Measurements from ENCODE around the gene HIP1. TPM values are rescaled to one million over a fixed set of nuclear protein-coding genes. Genes with fewer than 3 reads are reported as not detected.
"Not testable (repeated sequence)": the region's sequence is repeated elsewhere in the genome, so short reads cannot be mapped to it uniquely, and the experiment has no call there.

Gene HIP1
- polyA plus RNA-seq (ENCODE audit: insufficient read length in 4 of 4) = 10 to 100 TPM; 33.0 to 40.3 (median 34.0) TPM

DNA sequence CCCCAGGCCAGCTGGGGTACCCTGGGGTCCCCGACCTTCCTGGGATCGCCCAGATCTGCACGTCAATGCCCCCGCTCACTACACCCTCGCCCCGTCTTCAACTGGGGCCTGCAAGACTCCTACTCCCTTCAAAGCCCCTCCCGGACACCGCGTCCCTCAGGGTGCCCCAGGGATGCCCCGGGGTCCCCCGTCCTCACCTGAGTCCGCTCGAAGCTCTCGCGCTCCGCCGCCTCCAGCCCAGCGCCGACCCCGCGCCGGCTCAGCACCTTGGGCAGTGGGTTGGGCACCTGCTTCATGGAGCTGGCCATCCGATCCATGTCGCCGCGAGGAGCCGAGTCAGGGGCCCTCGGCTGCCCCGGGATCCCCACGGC lies at the start of gene HIP1:
Gene HIP1, minus strand, starts transcription at position 338 of the 371 bp plus-strand sequence. Its CDS starts 21 bp downstream, at position 317.
- DNase-seq (ENCODE audit: low read depth in 4 of 4, low spot score in 2 of 4) = no peak

DNA sequence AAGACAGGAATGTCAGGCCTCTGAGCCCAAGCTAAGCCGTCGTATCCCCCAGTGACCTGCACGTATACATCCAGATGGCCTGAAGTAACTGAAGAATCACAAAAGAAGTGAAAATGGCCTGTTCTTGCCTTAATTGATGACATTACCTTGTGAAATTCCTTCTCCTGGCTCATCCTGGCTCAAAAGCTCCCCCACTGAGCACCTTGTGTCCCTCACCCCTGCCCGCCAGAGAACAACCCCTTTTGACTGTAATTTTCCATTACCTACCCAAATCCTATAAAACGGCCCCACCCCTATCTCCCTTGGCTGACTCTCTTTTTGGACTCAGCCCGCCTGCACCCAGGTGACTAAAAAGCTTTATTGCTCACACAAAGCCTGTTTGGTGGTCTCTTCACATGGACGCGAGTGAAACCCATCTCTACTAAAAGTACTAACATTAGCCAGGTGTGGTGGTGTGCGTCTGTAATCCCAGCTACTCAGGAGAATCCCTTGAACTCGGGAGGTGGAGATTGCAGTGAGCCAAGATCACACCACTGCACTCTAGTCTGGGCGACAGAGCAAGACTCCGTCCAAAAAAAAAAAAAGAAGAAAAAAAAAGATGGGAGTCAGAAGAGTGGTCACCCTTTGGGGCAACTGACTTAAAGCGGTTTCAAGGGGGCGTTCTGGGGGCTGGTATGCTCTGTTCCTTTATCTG lies 49.6 kb upstream of the HIP1 start:
- not testable (repeated sequence) for DNase-seq (ENCODE audit: low read depth in 4 of 4, low spot score in 2 of 4)

DNA sequence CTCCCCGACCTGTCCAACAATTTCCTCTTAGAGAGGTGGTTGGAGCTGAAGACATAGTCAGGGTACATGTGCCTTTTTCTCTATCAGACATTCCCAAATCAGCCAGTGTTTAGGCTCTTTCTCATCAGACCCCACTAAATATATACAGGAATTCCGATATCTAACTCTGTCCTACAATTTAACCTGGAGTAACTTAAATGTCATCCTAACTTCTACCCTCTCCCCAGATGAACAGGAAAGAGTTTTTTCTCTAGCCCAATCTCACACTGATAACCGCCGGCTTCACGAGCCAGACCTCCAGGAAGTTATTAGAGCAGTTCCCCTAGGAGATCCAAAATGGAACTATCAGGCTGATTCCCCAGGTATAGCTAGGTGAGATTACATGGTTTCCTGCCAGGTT lies 44.3 kb upstream of the HIP1 start:
- not testable (repeated sequence) for DNase-seq (ENCODE audit: low read depth in 4 of 4, low spot score in 2 of 4)

DNA sequence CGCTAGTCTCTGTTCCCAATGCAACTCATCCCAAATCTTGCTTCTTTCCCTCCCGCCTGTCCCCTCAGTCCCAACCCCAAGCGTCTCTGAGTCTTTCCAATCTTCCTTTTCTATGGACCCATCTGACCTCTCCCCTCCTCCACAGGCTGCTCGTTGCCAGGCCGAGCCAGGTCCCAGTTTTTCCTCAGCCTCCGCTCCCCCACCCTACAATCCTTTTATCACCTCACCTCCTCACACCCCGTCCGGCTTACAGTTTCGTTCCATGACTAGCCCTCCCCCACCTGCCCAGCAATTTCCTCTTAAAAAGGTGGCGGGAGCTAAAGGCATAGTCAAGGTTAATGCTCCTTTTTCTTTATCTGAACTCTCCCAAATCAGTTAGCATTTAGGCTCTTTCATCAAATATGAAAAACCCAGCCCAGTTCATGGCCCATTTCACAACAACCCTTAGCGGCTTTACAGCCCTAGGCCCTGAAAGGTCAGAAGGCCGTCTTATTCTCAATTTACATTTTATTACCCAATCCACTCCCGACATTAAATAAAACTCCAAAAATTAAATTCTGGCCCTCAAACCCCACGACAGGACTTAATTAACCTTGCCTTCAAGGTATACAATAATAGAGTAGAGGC lies 42.0 kb upstream of the HIP1 start:
- not testable (repeated sequence) for DNase-seq (ENCODE audit: low read depth in 4 of 4, low spot score in 2 of 4)

DNA sequence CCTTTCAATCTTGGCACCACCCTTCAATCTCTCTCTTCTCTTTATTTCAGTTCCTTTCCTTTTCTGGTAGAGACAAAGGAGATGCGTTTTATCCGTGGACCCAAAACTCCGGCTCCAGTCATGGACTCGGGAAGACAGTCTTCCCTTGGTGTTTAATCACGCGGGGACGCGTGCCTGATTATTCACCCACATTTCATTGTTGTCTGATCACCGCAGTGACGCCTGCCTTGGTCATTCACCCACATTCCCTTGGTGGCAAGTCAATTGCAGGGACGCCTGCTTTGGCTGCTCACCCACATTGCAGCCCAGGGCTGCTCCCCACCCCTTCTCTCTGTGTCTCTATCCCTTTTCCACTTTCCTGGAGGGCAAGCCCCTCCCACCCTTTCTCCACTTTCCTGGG lies 40.8 kb upstream of the HIP1 start:
- not testable (repeated sequence) for DNase-seq (ENCODE audit: low read depth in 4 of 4, low spot score in 2 of 4)

DNA sequence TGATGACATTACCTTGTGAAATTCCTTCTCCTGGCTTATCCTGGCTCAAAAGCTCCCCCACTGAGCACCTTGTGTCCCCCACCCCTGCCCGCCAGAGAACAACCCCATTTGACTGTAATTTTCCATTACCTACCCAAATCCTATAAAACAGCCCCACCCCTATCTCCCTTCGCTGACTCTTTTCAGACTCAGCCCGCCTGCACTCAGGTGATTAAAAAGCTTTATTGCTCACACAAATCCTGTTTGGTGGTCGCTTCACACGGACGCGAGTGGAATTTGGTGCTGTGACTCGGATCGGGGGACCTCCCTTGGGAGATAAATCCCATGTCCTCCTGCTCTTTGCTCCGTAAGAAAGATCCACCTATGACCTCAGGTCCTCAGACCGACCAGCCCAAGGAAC lies 40.3 kb upstream of the HIP1 start:
- not testable (repeated sequence) for DNase-seq (ENCODE audit: low read depth in 4 of 4, low spot score in 2 of 4)

DNA sequence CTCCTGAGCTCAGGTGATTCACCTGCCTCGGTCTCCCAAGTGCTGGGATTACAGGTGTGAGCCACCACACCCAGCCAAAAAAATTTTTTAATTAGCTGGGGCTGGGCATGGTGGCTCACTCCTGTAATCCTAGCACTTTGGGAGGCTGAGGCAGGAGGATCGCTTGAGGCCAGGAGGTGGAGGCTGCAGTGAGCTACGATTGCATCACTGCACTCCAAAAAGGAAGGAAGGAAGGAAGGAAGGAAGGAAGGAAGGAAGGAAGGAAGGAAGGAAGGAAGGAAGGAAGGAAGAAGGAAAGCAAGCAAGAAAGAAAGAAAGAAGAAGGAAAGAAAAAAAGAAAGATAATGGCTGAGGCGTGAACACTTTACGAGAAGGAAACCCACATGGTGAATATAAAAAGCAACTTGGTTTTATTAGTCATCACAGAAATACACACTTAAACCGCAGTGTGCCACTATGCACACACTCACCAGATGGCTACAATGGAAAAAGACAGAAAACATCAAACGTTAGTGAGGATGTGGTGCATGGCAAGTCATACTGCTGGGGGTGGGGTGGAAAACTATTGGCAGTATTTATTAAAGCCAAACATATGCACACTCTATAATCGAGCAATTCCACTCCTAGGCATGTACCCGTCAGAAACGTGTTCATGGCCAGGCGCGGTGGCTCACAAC lies 37.7 kb upstream of the HIP1 start:
- DNase-seq (ENCODE audit: low read depth in 4 of 4, low spot score in 2 of 4) = no peak

DNA sequence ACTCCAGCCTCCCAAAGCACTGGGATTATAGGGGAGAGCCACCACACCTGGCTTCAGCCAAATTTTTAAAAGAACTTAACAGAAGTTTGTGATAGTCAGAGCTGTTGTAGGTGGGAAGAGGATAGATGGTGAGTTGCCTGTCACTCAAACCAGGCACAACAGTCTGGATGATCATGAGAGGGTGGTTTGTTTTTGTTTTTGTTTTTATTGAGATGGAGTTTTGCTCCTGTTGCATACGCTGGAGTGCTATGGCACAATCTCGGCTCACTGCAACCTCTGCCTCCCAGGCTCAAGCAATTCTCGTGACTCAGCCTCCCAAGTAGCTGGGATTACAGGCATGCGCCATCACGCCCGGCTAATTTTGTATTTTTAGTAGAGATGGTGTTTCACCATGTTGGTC lies 35.2 kb upstream of the HIP1 start:
- DNase-seq (ENCODE audit: low read depth in 4 of 4, low spot score in 2 of 4) = not testable (repeated sequence)

DNA sequence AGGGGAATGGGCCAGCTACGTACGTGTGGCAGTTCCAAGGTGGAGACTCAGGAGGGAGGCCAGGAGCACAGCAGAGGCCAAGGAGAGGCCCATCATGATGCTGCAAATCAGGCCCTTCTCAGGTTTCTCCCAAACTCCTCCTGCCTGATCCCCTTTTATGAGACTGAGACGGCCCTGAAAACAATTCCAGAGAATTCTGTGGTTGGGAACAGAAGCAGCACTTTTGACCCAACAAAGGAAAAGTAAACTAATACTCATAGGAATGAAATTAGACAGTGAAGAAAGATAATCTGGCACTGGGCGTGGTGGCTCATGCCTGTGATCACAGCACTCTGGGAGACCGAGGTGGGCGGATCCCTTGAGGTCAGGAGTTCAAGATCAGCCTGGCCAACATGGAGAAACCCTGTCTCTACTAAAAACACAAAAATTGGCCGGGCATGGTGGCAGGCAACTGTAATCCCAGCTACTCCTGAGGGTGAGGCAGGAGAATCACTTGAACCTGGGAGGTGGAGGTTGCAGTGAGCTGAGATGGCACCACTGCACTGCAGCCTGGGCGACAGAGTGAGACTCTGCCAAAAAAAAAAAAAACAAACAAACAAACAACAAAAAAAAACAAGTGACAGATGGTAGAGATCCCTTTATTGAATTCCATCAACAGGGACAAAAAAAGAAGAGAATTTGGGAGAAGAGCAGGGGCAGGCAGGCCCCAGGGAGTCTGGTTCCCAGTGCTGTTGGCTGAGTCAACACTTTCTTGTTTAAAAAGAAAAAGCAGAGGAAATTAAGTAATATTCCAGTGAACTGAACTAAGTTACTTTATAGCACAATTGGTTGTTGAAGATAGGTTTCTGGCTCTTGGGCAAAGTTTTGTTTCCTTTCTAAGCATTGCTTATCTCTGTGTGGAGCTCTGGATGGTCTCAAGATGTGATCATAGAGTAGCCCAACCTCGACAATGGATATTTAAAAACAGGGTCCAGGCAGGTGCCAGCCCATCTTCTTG lies 33.6 kb upstream of the HIP1 start, which contains the start of gene CCL26:
Gene CCL26, minus strand, starts transcription at position 131 of the 997 bp plus-strand sequence. Its CDS starts 35 bp downstream, at position 96.
- no peak for DNase-seq (ENCODE audit: low read depth in 4 of 4, low spot score in 2 of 4)

DNA sequence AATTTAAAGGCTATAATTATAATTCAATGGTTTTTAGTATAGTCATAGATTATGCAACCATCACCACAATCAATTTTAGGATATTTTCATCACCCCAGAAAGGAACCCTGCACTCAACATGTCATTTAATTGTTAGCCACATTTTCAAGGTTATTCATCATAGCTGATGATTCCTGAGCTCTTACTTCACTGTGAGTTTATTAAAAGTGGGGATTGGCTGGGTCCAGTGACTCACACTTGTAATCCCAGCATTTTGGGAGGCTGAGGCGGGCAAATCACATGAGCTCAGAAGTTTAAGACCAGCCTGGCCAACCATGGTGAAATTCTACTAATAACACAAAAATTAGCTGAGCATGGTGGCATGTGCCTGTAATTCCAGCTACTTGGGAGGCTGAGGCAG lies 32.5 kb upstream of the HIP1 start:
- DNase-seq (ENCODE audit: low read depth in 4 of 4, low spot score in 2 of 4) = no peak

DNA sequence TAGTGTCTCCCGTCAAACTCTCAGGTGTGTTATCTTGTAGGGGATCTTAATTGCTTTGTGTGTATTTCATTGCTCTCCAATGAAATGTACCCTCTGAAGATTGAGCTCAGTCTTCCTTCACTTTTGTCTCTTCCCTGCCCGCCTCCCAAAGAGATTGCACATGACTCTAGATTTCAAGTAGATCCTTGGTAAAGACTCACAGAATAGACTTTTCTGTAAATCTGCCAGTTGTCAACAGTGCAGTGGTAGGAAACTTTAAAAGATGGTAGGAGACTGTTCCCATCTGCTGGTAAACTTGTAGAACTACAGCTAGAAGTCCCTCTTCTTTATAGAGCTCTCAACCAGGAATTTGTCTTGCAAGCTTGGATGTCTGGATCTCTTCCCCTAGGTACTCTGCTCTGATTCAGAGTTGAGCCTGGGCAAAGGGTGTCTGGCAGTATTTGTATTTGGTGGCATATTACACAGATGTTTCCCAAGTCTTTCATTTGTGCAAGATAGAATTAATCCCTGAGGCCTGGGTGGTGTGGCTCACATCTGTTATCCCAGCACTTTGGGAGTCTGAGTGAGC lies 23.7 kb upstream of the HIP1 start:
- DNase-seq (ENCODE audit: low read depth in 4 of 4, low spot score in 2 of 4) = peak in 1 of 4 donors; percentile 32

DNA sequence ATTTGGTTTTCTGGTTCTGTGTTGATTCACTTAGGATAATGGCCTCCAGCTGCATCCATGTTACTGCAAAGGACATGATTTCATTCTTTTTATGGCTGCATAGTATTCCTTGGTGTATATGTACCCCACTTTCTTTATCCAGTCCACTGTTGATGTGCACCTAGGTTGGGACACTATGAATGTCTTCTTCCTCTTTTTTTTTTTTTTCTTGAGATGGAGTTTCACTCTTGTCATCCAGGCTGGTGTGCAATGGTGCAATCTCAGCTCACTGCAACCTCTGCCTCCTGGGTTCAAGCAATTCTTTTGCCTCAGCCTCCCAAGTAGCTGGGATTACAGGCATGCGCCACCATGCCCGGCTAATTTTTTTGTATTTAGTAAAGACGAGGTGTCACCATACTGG lies 23.1 kb upstream of the HIP1 start:
- DNase-seq (ENCODE audit: low read depth in 4 of 4, low spot score in 2 of 4) = not testable (repeated sequence)

DNA sequence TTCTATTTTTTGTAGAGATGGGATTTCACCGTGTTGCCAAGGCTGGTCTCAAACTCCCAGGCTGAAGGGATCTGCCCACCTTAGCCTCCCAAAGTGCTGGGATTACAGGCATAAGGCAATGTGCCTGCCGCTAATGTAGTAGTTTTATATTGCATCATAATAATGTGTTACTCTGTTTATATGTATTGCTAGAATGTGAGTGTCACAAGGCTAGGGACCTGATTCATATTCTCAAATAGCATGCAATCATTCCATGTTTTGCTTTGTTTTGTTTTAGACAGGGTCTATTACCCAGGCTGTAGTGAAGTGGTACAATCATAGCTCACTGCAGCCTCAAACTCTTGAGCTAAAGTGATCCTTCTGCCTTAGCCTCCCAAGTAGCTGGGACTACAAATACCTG lies 19.8 kb upstream of the HIP1 start:
- no peak for DNase-seq (ENCODE audit: low read depth in 4 of 4, low spot score in 2 of 4)

DNA sequence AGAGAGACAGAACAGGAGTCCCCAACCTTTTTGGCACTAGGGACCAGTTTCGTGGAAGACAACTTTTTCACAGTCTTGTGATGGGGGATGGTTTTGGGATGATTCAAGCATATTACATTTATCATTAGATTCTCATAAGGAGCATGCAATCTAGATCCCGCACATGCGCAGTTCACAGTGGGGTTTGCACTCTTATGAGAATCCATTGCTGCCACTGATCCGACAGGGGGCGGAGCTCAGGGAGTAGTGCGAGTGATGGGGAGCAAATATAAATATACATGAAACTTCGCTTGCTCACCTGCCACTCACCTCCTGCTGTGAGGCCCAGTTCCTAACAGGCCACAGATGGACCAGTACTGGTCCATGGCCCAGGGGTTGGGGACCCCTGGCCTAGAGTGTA lies 19.1 kb upstream of the HIP1 start:
- DNase-seq (ENCODE audit: low read depth in 4 of 4, low spot score in 2 of 4) = no peak

DNA sequence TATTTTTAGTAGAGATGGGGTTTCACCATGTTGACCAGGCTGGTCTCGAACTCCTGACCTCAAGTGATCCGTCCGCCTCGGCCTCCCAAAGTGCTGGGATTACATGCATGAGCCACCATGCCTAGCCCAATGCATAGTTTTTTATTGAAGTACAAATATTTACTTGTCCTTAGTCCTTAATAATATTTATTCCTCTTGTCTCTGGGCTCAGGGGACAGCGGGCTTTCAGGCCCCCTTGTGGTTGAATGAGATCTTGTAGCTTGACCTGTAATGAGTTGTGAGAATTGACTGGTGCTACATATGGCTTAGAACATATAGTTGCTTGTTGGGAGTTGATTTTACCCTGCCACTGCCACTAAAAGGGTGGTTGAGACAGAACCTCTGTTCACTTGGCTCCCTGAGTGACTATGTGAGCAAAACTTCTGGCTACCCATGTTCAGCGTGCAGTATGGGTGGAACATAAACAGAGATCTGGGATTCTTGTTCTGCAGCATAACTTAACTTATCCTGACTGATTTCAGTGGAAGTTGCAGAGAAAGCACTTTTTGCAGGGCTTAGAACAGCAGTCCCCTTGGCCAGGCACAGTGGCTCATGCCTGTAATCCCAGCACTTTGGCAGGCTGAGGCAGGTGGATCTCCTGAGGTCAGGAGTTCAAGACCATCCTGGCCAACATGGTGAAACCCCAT lies 18.4 kb upstream of the HIP1 start:
- DNase-seq (ENCODE audit: low read depth in 4 of 4, low spot score in 2 of 4) = peak in 1 of 4 donors; percentile 34

DNA sequence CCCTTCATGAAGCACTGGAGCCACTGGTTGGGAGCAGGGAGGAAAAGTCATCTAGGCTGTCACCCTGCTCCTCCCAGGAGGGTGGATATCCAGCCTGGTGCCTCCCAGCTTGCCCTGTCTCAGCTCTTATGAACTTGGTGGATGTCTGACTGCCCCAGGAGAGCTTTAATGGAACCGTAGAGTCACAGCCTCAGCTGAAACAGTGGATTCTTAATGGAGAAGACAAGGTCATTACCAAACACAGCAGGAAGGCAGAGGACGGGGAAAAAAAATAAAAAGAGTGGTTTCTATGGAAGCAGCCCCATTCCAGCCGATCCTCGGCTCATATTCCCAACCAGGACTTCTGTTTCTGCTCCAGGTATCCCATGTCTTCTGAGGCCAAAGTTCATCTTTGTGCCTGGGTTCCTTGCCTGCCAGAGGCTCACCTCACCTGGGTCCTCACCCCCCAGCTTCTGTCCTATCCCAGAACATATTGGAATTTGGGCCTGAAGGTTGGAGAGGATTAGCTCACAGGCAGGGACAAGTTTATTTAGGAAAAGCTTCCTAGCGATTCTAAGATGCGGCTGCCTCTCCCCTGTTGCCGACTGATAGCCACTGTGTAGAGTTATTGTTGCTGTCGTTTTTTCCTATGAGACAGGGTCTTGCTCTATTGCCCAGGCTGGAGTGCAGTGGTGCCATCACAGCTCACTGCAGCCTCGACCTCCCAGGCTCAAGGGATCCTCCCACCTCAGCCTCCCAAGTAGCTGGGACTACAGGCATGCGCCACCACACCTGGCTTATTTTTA lies 17.7 kb upstream of the HIP1 start:
- DNase-seq (ENCODE audit: low read depth in 4 of 4, low spot score in 2 of 4) = no peak

DNA sequence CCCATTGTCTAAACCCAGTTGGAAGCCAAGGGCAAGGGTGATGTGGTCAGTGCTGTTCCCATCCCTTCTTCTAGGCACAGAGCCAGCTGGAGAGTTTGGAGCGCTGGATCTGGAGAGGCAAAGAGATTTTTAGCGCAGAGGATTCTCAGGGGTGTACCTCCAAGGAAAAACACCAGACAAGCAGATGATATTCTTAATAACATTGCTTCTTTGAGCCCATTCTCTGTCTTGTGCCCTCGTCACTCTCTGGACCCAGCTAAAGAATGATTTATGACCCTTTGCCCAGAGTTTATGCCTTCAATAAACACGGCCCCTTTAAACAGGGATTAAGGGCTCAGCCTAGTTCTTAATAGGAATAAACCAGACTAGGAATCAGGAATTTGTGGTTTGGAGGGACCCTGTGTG lies 4.7 kb upstream of the HIP1 start:
- DNase-seq (ENCODE audit: low read depth in 4 of 4, low spot score in 2 of 4) = no peak

DNA sequence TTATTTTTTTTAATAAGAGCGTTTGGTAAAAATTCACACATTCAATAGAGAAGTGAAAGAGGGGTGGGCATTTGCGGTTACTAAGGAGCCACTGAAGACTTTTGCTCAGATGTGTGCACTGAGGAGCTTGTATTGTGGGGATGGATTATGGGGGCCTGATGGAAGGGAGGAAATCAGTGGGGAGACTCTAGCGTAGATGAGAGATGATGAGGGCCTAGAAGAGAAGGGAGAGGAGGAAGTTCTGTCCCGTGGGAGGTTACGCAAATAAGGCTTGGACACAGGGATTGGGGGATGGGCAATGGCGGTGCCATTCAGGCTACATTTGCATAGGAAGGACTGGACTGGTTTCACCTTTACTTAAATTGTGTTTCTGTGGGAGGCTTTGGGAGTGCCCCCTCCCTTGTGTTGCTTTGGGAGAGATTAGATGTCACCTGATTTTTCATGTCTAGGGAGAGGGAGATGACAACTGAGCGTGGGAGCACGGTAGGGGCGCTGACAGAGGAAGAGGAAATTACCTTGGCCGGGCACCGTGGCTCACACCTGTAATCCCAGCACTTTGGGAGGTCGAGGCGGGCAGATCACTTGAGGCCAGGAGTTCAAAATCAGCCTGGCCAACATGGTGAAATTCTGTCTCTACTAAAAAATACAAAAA lies 2.2 kb upstream of the HIP1 start:
- DNase-seq (ENCODE audit: low read depth in 4 of 4, low spot score in 2 of 4) = peak in 1 of 4 donors; percentile 28

All from left renal cortex interstitium (tissue), 4 donors.